Motor neuron (in vitro differentiated cells): ENCODE results near the gene NOS1AP. TPM values are rescaled to one million over a fixed set of nuclear protein-coding genes. Genes with fewer than 3 reads are reported as not detected.
A peak's percentile ranks its signal among the peaks of the same experiment; 100 is the strongest.

Experiments used
- ATAC-seq, 8 experiments: fragments of 200-7000 bp; cut with Tn5 transposase; replicated peaks in 6 of 8; 2 replicates each; pipeline ENCODE4 v1.8.0; 2021; ENCODE audit warnings: mild to moderate bottlenecking in 8 of 8, moderate library complexity in 8 of 8
- H3K27ac ChIP-seq, 2 donors: fragments of 250-450 bp; sonication (Bioruptor Pico); 2 replicates each; pipeline ENCODE4 v1.9.0; 2021; ENCODE audit warnings: antibody characterized with exemption in 2 of 2, mild to moderate bottlenecking in 2 of 2, moderate library complexity in 1 of 2
- H3K4me1 ChIP-seq, 2 donors: fragments of 250-450 bp; sonication (Bioruptor Pico); replicated peaks in 1 of 2; 2 replicates each; pipeline ENCODE4 v1.6.1; 2021; ENCODE audit warnings: antibody characterized with exemption in 2 of 2, mild to moderate bottlenecking in 2 of 2, moderate library complexity in 1 of 2
- H3K4me3 ChIP-seq, 5 donors: fragments of 250-450 bp; sonication (Bioruptor Pico); 2 replicates each; pipeline ENCODE4 v1.9.0; 2021; ENCODE audit warnings: antibody characterized with exemption in 5 of 5, mild to moderate bottlenecking in 5 of 5, moderate library complexity in 4 of 5
- WGBS, 10 experiments: fragments of 450-650 bp; shearing (Covaris generic); methylation state at CpG; one replicate each; pipeline ENCODE4 v1.0.0; 2022; 5-methylcytosine and 5-hydroxymethylcytosine counted together
- in situ Hi-C, 9 experiments: fragments of 400-800 bp; cut with MboI; loops; one replicate each; pipeline ENCODE4 v1.15.0; 2021; ENCODE audit warnings: low sequenced_read_pairs in 9 of 9, low pct_unique_long_range_greater_than_20kb in 2 of 9; ENCODE audit not compliant: unreplicated experiment in 9 of 9
- total RNA-seq, 8 experiments: library from RNA; unstranded; fragments of 300-600 nt; gene quantifications; 2 replicates each; pipeline versions ENCODE4 v1.2.3 to v1.2.4, GENCODE V29; 2022

NOS1AP gene
- total RNA-seq, 8 experiments from 2014 or later = 0.61 to 10.4 (median 6.5) TPM

DNA sequence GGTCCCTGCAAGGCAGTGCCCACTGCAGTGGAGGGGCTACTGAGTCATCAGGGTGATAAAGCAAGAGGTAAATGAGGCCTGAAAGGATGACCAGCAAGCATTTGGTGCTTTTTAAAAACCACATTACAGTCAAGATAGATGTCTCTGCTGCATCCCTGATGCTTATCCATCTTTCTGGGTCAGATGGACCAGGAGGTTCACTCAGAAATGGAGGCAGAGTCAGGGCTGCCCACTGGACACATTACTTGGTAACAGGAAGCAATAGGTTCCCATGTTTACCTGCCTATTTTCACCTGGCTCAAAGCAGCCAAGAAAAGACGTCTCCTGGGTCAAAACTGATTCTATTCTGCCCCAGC lies 303.6 kb downstream of the NOS1AP start:
- ATAC-seq = no peak
- 33 to 100% (median 89%) methylated on average over 1 of the region's 1 CpG; no CpG with 5 or more reads in 3 of the 10 experiments for WGBS, 10 experiments

DNA sequence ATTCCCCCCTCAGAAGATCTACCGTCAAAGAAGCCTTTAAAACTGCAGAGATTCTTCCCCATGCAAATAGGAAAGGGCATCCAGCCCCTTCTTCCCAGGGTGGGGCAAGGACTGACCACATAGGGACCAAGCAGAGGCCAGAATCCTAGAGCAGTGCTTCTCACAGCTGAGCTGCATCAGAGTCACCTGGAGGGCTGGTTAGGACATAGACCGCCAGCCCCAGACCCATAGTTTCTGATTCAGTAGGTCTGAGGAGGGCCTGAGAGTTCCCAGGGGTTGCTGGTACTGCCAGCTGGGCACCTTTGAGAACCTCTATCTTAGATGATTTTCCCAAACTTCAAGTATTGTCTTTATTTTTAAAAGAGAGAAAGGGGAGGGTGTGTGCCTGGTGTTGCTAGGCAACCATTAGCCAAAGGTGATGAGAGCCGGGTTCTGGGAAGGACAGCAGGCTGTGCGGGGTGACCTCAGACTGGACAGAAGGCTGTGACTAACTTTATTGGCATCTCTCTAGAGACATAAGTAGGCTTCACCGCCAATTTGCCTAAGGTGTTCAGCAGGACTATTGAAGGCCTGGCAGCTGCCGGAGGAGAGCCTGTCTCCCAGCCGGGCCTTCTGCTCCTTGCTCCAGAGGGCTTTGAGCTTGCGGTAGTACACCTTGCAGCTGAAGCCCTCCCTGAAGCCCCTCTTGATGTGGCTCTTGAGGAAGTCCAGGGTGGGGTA lies 304.2 kb downstream of the NOS1AP start:
- in situ Hi-C loops = no loop called here
- 57 to 100% (median 88%) methylated on average over 1 to 8 of the region's 8 CpGs; no CpG with 5 or more reads in 2 of the 10 experiments for WGBS, 10 experiments
- Histone ChIP-seq H3K27ac (no peak overlapping the region), H3K4me3 (no peak overlapping the region), H3K4me1 (peaks cover 11 to 14% of the 10 kb centered on the region in 2 donors)
- peak in 7 of 8 experiments; percentile 47 to 94 (median 60) for ATAC-seq

More for the DNA sequence above, 303.6 kb downstream of the NOS1AP start:
- H3K27ac ChIP-seq = no peak overlapping the region
- no peak overlapping the region for H3K4me3 ChIP-seq
- H3K4me1 ChIP-seq = peaks cover 11 to 14% of the 10 kb centered on the region in 2 donors
- in situ Hi-C loops = no loop called here

DNA sequence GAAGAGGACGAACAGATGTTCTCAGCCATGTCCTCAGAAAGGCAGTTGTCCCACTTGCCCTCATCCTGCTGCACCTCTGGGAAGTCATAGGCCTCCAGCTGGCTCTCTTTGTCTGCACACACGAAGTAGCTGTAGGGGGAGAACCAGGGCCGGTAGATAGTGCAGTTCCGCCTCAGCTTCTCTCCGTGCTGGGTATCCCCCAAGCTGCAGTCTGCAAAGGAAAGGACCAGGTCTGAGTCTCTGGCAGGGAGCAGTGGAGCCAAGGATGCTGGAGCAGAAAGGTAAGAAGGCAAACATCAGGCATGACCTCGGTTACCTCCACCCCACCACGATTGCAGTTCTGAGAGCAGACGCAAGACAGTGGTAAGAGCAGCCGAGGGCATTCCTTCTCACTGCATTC lies 304.9 kb downstream of the NOS1AP start:
- Histone ChIP-seq H3K27ac (no peak overlapping the region), H3K4me3 (no peak overlapping the region), H3K4me1 (peaks cover 11 to 14% of the 10 kb centered on the region in 2 donors)
- WGBS, 10 experiments = 82 to 100% (median 98%) methylated on average over 1 to 4 of the region's 9 CpGs; no CpG with 5 or more reads in 4 of the 10 experiments
- ATAC-seq = no peak
- in situ Hi-C loops = no loop called here

DNA sequence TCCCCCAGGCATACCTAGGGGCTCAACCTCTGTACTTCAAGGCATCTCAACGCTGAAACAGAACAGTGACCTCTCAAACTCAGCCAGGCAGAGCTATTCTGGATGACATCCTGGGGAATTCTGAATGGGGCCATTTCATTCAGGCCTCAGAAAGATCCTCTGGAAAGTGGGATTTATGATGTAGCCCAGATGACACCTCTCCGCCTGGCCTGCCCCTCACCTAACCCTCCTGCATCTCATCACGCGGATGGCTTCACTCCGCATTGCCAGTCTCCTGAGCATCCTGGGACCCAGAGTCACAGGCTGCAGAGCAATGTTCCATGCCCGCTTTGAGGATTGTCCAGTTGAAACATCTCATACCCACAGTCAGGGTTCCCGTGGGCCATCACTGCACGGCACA lies 306.0 kb downstream of the NOS1AP start:
- H3K27ac ChIP-seq = no peak overlapping the region
- 0 to 100% (median 80%) methylated on average over 1 to 8 of the region's 8 CpGs; no CpG with 5 or more reads in 2 of the 10 experiments for WGBS, 10 experiments
- no peak overlapping the region for H3K4me3 ChIP-seq
- ATAC-seq = peak in 3 of 8 experiments; percentile 74 to 82 (median 75)
- peaks cover 11 to 14% of the 10 kb centered on the region in 2 donors for H3K4me1 ChIP-seq
- in situ Hi-C loops = loop anchor here in 1 of 9 experiments (25.0 kb wide), 1 partner anchor 588 kb away; no protein-coding TSS in a partner anchor

DNA sequence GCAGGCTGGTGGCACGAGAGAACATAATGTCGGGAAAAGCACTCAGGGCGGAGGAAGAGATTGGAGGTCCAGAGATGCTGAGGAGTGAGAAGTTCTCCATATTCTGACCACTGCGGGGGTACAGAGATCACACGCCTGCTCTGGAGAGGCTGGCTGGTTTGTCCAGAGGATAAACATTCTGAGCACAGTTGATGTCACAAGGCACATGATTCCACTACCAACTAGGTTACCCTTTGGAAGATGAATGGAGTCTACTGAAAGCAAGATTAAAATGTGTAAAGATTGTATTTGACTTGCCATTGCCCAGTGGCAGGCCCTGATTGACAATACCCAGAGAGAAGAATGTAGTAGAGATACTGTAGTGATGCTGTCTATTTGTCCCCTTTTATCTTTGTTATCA lies 307.2 kb downstream of the NOS1AP start, which contains the start of gene SPATA46:
SPATA46 (minus strand) TSS at position 164 of the 400 bp plus-strand sequence; CDS start at position 100, 64 bp downstream.
- WGBS, 10 experiments = 80 to 98% (median 90%) methylated on average over 2 to 5 of the region's 5 CpGs; no CpG with 5 or more reads in 6 of the 10 experiments
- Histone ChIP-seq H3K27ac (no peak within 1 kb of the TSS), H3K4me3 (no peak within 1 kb of the TSS), H3K4me1 (peaks cover 11 to 14% of the 10 kb centered on the region in 2 donors)
- in situ Hi-C loops = loop anchor here in 1 of 9 experiments (25.0 kb wide), 1 partner anchor 589 kb away; no protein-coding TSS in a partner anchor
- peak in 1 of 8 experiments; percentile 68 for ATAC-seq

DNA sequence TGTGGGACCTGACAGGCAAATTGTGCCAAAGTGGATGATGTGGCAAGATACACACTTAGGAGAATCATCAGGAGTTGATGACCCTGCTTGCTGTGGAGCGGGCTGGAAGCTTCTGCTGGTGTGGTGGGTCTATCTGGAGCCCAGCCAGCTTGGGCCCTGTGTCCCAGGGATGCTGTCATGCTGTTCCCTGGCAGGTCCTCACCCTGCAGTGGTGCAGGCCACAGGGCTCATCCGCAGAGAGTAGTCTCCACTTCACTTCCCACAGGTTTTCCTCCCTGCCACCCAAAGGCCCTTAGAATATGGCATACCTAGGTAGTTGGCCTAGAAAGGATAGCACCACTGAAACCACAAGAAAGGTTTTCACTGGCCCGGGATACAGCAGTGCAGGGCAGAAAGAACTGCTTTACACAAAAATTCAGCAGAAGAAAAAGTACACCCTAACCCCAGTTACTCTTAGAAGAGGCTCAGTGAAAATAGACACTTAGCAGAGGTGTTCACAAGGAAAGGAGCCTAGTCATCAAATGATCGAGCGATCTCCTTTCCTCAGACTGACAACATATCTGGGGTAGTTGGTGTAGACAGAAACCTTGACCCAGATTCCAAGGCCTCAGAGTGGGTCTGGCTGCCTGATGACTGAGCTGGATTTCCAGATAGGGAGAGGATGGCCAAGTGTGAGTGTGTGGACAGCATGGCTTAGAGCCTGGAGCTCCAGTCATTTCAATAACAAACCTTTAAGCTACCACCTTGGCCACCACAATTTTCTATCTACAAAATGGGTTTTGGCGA lies 310.8 kb downstream of the NOS1AP start:
- no peak for ATAC-seq
- WGBS, 10 experiments = 45 to 100% (median 92%) methylated on average over 1 to 6 of the region's 6 CpGs; no CpG with 5 or more reads in 2 of the 10 experiments
- in situ Hi-C loops = loop anchor here in 1 of 9 experiments (25.0 kb wide), 1 partner anchor 593 kb away; no protein-coding TSS in a partner anchor
- Histone ChIP-seq H3K4me3 (no peak overlapping the region), H3K4me1 (peaks cover 7 to 18% of the 10 kb centered on the region in 2 donors), H3K27ac (no peak overlapping the region)

DNA sequence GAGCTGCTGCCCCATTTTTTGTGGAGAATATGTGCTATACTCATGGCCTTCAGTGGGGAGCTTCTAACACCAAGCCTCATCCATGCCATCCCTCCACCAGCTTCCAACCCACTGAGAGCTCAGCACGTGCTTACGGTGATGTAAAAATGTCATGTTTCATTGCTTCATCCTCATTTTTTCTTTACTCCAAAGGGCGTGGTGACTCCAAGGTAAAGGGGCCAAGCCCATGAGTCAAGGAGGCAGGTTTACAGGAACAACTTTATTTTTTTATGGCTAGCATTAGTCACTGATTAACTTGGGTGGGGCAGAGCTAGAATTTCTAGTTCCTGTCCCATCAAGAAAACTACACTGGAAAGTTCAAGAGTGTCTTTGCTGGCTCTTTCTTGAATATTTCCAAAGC lies 311.9 kb downstream of the NOS1AP start, which contains the start of gene C1orf226:
C1orf226 (plus strand) TSS at position 346 of the 400 bp plus-strand sequence. CDS start 174 bp downstream, outside the sequence.
- in situ Hi-C loops = loop anchor here in 1 of 9 experiments (25.0 kb wide), 1 partner anchor 594 kb away; no protein-coding TSS in a partner anchor
- no peak within 1 kb of the TSS for H3K4me3 ChIP-seq
- H3K27ac ChIP-seq = no peak within 1 kb of the TSS
- 0 to 100% (median 85%) methylated on average over 1 to 3 of the region's 3 CpGs; no CpG with 5 or more reads in 2 of the 10 experiments for WGBS, 10 experiments
- peak in 2 of 8 experiments; percentile 35 to 75 for ATAC-seq
- peaks cover 0 to 14% of the 10 kb centered on the region in 2 donors for H3K4me1 ChIP-seq

DNA sequence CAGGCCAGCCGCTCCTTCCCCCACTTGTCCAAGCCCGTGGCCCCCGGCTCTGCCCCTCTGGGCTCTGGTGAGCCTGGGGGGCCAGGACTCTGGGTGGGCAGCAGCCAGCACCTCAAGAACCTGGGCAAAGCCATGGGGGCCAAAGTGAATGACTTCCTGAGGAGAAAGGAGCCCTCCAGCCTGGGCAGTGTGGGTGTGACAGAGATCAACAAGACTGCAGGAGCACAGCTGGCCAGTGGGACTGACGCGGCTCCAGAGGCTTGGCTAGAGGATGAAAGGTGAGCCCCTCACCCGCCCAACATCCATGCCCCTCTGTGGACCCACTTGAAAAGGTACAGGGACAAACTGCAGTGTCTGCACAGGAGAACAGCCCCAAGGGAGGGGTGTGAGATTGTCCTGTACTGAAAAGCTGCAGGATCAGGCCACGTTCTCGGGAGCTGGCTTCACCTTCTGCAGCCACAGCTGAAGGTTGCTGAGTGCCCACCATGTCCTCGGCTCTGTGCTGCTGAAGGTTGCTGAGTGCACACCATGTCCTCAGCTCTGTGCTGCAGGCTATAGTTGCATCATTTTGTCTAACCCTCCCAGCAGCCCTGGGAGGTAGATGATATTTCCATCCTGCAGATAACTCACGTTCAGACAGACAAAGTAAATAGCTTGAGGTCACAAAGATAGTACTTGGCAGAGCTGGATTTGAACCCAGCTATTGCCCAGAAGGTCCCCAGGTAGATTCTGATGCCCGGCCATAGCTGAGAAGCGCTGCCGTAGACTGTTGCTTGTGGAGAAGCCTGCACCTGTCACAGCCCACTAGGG lies 312.7 kb downstream of the NOS1AP start:
- in situ Hi-C loops = loop anchor here in 1 of 9 experiments (25.0 kb wide), 1 partner anchor 595 kb away; no protein-coding TSS in a partner anchor
- Histone ChIP-seq H3K4me3 (no peak overlapping the region), H3K27ac (no peak overlapping the region), H3K4me1 (peaks cover under 1 to 14% of the 10 kb centered on the region in 2 donors)
- ATAC-seq = no peak
- 47 to 100% (median 90%) methylated on average over 1 to 11 of the region's 13 CpGs; no CpG with 5 or more reads in 2 of the 10 experiments for WGBS, 10 experiments

DNA sequence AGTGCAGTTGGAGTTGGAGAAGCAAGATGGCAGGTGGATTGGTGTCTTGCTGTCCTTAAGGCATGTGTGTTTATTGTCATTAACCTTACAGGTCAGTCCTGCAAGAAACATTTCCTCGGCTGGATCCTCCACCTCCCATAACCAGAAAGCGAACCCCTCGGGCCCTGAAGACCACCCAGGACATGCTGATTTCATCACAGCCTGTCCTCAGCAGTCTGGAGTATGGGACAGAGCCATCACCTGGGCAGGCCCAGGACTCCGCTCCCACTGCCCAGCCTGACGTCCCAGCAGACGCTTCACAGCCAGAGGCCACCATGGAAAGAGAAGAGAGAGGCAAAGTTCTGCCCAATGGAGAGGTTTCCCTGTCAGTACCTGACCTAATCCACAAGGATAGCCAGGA lies 313.6 kb downstream of the NOS1AP start:
- in situ Hi-C loops = loop anchor here in 1 of 9 experiments (25.0 kb wide), 1 partner anchor 596 kb away; no protein-coding TSS in a partner anchor
- H3K4me3 ChIP-seq = no peak overlapping the region
- no peak for ATAC-seq

DNA sequence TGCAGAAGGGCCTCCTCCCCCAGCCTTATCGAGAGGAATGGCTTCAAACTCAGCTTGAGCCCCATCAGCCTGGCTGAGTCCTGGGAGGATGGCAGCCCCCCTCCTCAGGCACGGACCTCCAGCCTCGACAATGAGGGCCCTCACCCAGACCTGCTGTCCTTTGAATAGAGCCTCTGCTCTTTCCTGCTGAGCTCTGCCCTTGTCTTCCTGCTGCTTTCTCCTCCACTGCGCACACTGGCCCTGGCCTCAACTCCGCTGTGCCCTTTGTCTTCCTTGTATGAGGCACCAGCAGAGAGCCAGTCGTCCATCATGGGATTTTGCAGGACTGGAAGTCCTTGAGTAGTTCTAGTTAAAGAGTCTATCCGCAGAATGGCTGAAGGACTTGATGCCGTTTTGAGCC lies 314.0 kb downstream of the NOS1AP start:
- Histone ChIP-seq H3K4me1 (peaks cover 4 to 26% of the 10 kb centered on the region in 2 donors), H3K4me3 (no peak overlapping the region), H3K27ac (no peak overlapping the region)
- WGBS, 10 experiments = 40 to 84% (median 63%) methylated on average over 1 to 8 of the region's 8 CpGs; no CpG with 5 or more reads in 2 of the 10 experiments
- ATAC-seq = no peak
- in situ Hi-C loops = loop anchor here in 1 of 9 experiments (25.0 kb wide), 1 partner anchor 596 kb away; no protein-coding TSS in a partner anchor

More for the DNA sequence above, 313.6 kb downstream of the NOS1AP start:
- 50 to 100% (median 89%) methylated on average over 3 to 5 of the region's 6 CpGs; no CpG with 5 or more reads in 3 of the 10 experiments for WGBS, 10 experiments
- Histone ChIP-seq H3K4me1 (peaks cover 2 to 22% of the 10 kb centered on the region in 2 donors), H3K27ac (no peak overlapping the region)

DNA sequence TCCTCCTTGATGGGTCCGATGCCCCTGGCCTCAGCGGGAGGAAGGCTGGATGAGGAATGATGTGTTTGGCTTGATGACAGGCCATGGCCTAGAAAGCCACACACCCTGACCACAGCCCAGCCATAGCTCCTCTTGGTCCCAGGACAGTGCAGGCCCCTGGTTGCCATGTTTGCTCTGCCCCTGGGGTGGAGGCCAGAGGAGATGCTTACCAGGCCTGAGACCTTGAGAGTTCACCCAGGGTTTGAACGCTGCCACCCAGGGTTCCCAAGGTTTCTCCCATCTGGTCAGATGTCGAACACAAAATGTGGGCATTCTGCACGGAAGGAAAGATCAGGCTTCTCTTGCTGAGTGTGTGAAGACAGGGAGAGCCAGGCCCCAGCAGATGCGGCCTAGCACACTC lies 314.6 kb downstream of the NOS1AP start:
- ATAC-seq = no peak
- in situ Hi-C loops = loop anchor here in 1 of 9 experiments (25.0 kb wide), 1 partner anchor 597 kb away; no protein-coding TSS in a partner anchor
- 75 to 100% (median 91%) methylated on average over 2 to 6 of the region's 6 CpGs; no CpG with 5 or more reads in 4 of the 10 experiments for WGBS, 10 experiments
- Histone ChIP-seq H3K4me1 (peaks cover 10 to 32% of the 10 kb centered on the region in 2 donors), H3K27ac (no peak overlapping the region), H3K4me3 (no peak overlapping the region)
